GM18907 (cell line): ENCODE data around the gene CDH4.

Experiments
- ATAC-seq: cut with Tn5 transposase; IDR thresholded peaks from one replicate; pipeline ENCODE4 v1.9.1; 2021; ENCODE audit warnings: mild to moderate bottlenecking, moderate library complexity; ENCODE audit not compliant: unreplicated experiment

Gene CDH4

DNA sequence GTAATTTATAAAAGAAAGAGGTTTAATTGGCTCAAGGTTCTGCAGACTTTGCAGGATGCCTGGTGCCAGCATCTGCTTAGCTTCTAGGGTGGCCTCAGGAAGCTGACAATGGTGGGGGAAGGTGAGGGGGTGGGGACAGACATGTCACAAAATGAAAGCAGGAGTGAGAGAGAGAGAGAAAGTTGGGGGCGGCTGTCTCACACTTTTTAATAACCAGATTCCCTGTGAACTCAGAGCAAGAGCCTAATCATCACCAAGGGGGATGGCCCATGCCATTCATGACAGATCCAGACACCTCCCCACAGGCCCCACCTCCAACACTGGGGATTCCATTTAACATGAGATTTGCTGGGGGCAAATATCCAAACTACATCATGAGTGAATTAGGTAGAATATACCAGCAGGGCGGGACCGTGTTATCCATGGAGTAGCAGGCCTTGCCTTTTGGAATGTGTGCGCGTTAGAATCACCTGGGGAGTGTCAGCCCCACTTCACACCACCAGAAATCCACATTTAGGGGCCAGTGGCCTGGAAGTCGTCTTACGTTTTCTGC is 258.8 kb downstream of the CDH4 start:
- no peak for ATAC-seq

DNA sequence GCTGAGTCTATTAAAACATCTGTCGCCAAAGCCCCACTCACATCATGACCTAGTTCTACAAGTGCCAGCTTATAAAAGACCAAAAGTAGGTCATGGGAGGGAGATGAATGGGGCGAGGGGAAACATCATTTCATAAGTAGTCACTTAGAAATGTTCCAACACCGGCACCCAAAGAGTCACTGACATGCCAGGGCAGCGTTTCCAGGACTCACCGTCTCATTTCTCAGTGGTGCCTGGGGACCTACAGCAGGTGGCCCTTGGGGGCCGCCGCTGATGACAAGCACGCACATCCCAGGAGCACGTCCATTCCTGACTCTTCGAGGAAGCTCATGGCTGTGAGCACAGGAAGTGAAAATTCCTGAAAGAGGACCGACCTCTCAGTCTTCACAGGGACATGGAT is 260.4 kb downstream of the CDH4 start:
- ATAC-seq, result no peak

GRCh38 chr20:61513124-61514017 is 261.3 kb downstream of the CDH4 start:
- no peak for ATAC-seq

- no peak for ATAC-seq
Observed at GRCh38 chr20:61514018-61514365, 261.9 kb downstream of the CDH4 start.

DNA sequence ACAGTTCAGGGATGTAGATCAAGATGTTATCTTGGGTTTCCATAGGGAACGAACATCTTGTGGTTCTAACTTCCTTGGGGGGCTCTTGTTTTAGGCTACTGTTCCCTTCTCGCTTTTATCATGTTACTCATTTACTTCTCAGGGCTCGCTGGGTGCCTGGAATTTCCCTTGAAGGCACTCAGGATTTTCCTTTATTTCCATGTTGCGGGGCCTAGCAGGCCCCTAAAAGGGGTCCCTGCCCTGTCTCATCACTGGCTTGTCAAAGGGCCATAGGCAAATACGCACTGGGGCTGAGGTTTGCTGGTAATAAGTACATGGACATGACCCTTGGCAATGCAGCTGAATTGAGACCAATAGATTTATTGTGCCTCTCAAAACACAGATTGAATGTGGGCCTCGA is 262.3 kb downstream of the CDH4 start:
- no peak for ATAC-seq

DNA sequence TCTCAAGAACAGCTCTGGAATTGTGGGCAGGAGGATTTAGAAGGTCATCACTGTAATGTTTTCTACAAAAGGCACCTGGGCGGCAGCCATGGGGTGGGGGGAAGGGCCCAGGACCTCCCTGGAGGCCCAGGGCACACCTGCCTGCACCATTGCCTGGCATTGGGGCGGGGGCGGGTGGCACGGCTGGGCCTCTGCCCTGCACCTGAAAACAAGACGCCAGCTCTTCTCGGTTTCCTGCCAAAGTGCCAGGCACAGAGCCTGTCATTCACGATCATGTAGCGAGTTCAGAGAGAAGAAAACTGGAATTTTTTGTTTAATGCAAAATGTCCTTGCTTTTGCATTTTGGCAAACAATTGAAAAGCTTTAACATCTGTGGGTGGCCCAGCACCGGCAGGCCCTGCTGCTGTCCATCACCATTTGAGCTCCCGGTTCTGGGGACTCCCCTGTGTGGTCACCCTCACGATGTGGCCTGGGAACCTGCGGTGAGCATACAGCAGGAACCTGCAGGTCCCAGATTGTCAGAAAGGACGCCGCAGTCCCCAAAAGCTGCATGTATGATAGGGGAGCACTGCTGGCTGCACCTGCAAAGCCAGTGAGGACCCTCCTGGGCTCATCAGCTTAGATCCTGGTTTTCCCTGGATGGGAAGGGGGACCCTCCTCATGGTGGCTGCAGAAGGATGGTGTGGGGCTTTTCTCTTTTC is 262.9 kb downstream of the CDH4 start:
- ATAC-seq, result no peak

- ATAC-seq, result no peak
Observed at GRCh38 chr20:61515922-61516321, 263.9 kb downstream of the CDH4 start.

GRCh38 chr20:61516346-61517208 is 264.5 kb downstream of the CDH4 start:
- ATAC-seq, result no peak

DNA sequence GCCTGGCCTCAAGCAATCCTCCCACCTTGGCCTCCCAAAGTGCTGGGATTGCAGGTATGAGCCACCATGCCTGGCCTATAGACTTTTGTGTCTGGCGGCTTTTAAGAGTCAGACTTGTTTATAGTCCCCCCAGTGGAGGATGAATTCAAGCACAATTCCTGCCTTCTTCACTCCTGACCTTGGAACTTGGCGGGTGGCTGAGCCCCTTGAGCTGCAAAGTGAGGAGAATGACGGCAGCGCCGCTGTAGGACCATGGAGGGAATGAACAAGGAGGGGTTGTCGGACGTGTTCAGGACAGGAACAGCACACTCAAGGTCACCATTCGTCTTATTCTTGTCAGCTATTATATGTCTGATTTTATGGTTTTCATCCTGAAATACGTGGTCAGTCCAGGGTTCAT is 265.4 kb downstream of the CDH4 start:
- no peak for ATAC-seq

DNA sequence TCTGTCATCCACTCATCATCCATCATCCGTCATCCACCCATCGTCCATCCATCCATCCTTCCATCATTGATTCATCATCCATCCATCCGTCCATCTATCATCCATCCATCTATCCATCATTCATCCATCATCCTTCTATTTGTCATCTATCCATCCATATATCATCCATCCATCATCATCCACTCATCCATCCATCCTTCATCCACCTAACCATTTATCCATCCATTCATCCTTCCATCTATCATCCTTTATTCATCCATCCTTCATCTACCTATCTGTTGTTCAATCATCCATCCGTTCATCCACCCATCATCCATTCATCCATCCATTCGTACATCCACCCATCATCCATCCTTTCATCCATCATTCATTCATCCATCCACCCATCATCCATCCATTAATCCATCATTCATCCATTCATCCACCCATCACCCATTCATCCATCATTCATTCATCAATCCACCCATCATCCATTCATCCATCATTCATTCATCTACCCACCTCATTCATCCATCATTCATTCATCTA is 266.4 kb downstream of the CDH4 start:
- no peak for ATAC-seq

DNA sequence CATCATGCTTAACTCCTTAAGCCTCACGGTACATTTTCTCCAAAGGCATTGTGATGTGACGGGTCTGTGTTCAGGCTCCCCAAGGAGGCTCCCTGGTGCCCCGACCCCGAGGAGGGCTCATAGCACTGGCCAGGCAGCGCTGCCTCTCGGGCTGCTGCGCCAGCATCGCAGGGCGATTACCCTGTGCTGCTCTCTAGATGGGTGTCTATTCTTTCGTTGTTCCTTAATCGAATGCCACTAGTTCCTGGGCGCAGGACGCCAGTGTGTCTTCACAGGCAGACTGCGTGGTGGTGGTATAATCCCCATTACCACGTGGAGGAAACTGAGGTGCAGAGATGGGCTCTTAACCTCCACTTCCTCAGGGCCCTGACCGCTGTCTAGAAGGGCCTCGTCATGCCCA is 267.4 kb downstream of the CDH4 start:
- ATAC-seq, result no peak

DNA sequence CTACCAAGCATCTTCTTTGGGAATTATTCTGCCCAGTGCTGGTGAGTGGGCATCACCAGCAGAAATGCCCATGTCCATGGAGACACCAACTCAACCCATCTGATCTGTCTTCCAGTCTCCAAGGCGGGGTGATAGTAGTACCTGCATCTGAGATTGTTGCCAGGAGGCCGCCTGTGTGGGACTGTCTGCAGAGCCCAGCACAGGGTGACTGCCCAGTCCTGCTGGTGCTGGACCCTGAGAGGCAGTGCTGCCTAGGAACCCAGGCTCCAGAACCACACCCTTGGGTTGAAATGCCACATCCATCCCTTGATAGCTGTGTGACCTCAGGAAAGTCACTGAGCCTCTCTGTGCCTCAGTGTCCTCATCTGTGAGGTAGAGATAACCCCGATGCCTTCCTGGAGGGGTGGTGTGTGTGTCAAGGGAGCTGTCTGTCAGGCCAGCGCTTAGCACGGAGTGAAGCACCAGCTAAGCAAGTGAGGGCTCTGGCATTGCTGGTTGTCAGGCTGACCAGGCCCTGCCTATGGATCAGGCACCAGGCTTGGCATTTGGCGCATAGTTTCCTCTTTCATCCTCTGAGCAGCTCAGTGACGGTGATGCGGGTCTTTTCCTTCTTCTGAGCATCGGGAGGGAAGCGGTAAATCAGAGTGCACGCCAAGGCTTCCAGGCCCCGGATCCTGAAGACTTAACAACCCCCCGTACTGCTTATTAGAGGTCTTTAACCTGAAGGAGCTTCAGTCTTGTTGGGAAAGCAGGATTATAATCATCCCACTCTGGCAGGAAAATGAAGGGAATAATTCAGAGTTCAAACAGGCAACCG is 268.2 kb downstream of the CDH4 start:
- no peak for ATAC-seq

DNA sequence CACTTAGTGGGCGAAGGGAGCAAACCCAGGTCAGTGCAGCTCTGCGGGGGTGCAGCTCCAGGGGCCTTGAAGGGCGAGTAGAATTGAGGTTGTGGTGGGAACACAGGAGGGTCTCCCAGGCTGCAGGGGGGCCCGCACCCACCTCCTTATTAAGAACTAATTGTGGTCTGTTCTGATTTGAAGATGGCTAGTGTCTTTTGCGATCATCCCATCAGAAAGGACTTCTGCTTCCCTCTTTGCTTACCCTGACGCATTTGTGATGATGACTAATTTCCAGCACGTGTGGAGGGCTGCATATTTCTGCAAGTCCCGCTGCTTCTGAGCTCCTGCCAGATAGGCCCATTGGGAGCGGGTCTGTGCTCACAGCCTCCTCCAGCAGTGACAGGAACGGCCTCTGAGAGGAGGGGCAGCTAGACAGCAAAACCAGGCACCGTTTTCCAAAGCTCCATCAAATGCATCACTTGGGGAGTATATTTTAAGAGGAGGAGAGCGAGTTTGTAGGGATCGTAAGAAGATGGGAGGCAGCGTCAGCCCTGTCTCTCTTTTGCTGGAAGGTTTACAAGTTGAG is 268.9 kb downstream of the CDH4 start:
- no peak for ATAC-seq

- no peak for ATAC-seq
Observed at GRCh38 chr20:61521687-61522420, 269.8 kb downstream of the CDH4 start.

GRCh38 chr20:61522498-61523090 is 270.5 kb downstream of the CDH4 start:
- ATAC-seq, result no peak

GRCh38 chr20:61523145-61523544 is 271.1 kb downstream of the CDH4 start:
- no peak for ATAC-seq

DNA sequence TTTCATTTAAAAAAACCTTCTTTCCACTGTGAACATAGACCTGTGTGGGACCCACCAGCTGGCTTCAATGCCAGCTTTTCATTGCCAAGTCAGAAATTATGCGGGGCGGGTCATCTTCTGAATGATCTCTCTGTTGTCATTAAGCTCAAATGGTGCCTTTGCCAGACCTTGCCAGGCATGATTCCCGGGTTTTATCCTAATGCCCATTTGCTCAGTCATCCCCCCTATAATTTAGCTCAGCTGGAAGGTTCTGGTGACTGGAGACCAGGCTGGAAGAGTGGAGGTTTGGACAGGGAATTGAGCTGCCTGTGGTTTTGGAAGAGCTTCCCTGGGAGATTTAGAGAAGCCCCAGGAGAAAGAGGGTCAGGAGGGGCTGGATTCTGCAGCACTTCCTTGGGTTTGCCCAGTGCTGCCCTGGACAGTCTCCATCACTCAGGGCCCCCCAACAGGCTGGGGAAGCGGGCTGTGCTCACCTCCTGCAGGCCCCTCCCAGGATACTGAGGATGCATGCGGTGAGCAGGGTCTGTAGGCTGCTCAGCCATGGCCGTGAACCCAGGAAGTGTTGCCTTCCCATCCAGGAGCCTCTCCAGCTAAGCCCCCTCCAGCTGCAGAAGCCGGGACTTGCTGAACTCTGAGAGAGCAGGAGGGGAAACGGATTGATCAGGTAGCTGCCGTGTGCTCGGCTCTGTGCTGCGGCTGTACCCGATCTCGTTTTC is 273.0 kb downstream of the CDH4 start:
- ATAC-seq, result no peak
